GM18868 (cell line): ENCODE results near the gene GLIS2.

ENCODE experiments used
- ATAC-seq: cut with Tn5 transposase; IDR thresholded peaks from one replicate; pipeline ENCODE4 v1.9.1; 2021; ENCODE audit warnings: mild to moderate bottlenecking, moderate library complexity; ENCODE audit not compliant: unreplicated experiment

The GLIS2 gene

DNA sequence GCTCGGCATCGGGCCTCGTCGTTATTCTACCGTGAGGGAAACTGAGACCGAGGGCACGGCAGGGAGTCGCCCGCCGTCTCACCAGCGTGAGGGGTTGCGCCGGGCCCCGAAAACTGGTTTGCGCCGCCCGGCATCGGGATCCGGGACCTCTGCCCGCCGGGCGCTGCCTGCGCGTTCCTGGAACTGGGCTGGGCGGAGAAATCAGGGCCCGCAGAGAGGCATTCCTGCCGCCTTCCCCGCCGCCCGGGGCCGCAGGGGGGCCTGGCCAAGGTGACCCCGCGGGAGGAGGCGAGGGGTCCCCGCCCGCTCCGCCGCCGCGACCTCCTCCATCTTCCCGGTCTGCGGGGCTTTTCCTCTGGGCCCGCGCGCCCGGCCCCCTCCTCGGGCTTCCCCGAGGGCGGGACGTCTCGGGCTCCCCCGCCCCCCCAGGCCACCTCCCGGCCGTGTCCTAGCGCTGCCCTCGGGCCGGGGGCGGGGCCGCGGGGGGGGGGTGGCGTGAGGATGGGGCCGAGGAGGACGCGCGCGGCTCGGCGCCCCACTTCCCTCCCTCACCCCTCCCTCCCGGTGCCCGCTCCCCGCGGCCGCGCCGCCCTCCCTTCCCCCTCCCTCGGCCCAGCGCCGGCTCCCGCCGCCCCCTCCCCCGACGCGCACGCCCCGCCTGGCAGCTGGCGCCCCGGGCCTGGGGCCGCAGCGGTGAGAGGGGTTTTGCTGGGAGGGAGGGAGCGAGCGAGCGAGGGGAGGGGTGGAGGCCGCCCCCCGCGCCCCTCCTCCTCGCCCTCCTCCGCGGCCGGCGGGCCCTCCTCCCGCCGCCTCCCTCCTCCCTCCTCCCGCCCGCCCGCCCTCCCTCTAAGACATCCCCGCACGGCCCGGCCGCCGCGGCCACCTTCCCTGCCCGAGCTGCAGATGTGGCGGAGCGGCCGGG lies at the start of gene GLIS2:
TSS of gene GLIS2 (plus strand) at position 882 of the 922 bp plus-strand sequence. CDS start 16,214 bp downstream, outside the sequence.
- ATAC-seq: no peak

DNA sequence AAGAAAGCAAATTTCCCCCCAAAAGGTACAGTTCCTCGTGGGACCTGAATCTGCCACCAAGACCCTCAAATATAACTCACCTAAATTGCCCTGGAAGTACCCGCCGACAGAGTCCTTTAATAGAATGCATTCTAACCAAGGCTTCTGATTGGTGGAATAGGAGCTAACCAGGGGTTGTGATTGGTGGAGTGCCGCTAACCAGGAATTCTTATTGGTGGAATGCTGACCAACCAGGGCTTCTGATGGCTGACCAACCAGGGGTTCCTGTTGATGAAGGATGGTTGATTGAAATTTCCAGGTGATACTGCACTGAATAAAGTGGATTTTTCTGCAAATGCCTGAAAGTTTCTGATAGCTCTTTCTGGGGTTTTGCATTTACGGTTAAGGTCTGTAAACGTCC lies 49.5 kb upstream of the GLIS2 start:
- no peak for ATAC-seq

DNA sequence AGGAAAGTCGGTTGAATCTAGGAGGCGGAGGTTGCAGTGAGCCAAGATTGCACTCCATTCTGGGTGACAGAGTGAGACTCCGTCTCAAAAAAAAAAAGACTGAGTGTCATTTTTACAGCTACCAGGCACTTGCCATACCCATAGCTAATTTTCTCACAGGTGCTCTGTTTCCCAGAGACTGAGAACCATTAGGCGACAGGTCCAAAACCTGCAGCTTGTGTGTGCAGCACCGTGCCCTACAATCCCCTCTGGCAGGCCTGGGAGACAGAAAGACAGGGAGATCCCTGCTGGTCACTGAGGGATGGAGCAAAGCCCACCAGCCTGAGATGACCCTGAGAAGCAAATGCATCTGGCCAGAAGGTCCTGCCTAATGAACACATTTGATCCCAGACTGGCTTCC lies 45.8 kb upstream of the GLIS2 start:
- no peak for ATAC-seq

DNA sequence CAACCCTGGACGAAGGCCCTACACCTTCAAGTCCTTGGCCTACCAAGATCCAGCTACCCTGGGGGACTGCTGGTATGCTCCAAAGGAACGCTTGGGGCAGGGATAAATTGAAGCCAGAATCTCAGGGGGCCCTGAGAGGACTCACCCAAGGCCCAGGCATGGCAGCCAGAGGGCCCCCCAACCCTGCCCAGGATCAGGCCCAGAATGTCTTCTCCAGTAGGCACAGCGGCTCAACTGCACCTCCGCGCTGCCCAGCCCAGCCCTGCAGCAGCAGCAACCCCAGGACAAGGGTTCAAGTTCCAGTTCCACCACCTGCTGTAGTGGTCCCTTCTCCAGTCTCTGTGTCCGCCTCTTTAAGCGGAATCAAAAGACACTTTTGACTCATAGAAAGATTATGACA lies 45.3 kb upstream of the GLIS2 start:
- ATAC-seq: no peak

DNA sequence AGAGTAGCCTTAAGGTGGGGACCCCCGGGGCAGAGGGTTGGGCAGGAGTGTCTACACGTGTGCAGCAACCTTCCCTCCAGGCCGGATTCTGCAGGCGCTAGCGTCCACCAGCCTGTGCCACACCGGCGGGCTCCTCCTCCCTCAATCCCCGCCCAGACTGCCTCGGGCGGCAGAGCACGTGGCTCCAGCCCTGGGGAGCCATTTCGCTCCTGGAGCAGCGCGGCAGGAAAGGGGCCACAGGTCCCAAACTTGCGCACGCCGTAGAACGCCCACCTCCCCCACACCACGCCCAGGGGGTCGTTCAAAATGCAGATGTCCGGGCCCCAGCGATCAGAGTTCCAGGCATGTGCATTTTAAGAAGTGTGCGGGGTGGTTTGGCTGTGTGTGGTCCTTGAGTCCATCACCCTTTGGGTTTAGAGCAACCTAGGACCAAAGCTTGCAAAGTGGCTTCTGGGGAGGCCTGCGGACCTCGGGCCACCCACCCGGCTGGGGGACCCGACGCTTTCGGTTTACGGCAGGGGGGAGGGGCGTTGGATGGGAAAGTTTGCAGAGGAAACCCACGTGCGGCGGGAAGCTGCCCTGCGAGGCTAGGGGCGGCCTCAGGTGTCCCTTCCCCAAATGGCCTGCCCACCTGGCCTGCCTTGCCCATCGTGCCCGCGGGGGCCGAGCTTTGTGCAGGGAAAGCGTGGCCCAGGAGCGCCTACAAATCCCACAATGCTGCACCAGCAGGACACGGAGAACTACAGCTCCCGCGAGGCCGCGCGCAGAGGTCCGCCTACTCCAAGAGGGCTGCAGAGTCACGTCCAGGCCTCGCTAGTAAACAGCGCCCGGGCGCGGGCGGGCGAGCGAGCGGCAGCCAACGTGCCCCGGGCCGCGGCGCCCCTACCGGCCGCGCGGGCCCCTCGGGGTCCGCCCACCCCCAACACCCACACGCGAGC lies 44.4 kb upstream of the GLIS2 start:
- peak; percentile 75 for ATAC-seq

DNA sequence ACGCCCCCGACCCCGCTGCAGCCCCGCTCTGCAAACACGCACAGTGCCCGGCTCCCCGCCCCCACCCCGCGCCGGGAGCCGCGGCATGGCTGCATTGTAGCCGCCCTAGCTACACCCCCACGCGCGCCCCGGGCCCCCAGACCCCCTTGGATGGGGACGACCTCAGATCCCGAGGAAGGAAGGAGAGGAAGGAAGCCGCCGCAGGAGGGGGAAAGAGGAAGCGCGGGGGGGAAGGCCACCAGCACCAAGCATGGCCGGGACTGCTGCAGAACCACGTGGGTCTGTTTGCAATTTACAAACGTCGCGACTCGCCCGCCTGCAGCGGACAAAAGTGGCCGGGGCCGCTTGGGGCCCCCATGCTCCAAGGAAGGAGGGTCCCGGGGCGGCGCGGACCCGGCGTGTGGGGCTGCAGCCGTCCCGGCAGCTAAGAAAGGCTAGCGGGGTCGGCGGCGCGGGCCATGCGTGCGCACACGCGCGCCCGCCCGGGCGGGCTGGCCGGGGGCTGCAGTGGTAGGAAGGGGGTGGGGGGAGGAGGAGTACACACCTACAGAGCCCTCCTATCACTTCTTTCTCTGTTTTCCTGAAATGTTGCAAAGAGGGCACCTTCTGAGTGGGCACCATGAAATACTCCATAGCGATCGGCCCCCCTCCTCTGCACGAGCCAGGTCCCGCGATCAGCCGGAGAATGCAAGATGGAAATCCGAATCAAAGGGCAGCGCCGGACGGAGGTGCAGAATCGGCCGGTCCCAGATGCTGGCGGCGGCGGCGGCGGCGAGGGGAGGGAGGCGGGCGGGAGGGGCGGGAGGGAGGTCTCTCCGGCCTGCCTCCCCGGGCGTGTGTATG lies 43.5 kb upstream of the GLIS2 start:
- no peak for ATAC-seq

DNA sequence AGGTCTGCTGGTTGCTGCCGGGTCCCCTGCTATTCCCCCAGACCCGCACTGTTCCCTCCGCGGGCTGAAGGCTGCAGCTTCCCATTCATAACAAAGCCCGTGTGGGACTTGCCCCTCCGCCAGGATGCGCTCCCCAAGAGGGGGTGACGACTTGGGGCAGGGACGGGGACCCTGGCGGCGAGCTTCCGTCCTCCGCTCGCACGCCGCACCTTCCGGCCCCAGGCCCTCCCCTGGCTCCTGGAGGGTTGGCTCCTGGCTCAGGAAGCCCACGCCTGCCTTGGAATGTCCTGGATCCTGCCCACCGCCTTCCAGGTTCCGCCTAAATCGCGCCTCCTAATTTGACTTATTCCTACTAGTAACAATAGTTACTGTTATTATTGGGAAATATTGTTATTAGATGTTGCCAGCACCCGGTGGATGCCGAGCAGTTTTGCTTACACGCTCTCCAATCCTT lies 42.0 kb upstream of the GLIS2 start:
- no peak for ATAC-seq

DNA sequence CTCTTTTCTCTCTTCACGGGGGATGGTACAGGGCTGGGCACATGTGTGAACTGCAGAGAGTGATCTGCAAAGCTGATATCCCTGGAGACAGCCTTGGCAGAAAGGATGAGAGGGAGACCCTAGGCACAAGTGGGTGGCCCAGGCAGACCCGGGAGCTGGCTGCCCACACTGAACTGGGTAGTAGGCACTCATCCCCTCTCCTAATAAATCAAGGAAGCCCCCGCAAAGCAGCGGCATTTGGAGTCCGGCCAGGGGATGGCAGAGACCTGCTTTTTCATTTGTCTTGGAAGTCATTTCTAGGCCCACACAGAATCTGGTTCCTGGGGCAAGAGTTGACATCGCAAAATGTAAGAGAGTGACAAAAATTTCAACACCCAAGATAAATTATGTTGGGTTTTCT lies 40.0 kb upstream of the GLIS2 start:
- no peak for ATAC-seq

DNA sequence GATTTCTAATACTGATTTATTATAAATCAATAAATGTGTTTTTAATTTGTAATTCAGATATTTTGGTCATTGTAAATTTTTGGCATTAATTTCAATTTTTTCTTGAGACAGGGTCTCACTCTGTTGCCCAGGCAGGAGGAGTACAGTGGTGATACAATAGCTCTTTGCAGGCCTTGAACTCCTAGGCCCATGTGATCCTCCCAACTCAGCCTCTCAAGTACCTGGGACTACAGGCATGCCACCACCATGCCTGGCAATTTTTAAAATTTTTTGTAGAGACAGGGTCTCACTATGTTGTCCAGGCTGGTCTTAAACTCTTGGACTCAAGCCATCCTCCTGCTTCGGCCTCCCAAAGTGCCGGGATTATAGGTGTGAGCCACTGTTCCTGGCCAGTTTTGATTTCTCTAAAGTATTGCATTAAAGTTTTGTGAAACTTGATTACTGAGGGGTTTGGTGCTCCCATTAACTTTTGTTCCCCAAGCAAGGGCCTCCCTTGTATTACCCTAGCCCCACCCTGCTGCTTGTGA lies 37.8 kb upstream of the GLIS2 start:
- no peak for ATAC-seq

DNA sequence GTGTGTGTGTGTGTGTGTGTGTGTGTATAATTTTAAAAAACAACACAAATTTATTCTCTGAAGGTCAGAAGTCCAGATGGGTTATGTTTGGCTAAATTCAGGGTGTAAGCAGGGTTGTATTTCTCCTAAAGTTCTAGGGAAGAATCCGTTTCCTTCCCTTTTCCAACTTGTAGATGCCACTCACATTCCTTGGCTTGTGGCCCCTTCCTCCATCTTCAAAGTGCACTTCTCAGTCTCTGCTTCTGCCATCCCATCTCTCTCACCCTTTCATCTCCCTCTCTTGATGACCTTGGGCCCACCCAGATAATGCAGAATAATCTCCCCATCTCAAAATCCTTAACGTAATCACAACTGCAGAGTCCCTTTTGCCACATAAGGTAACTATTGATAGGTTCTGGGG lies 35.2 kb upstream of the GLIS2 start:
- ATAC-seq: no peak

DNA sequence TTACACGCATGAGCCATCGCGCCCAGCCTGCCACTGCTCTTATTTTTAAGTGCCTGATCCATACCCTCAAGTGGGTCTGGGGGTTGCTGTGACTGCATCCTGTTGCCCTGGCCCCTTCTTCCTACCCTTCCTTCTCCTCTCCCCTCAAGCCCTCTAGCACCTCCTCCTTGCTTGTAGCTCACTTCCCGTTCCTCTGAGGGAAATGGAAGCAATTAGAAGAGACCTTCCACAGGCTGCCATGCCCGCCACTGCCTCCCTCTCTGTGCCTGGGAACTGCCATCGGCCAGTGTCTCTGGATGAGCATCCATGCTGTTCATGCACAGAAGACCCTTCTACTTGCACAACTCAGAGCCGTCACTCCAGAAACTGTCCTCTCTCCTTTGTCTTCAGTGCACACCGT lies 32.4 kb upstream of the GLIS2 start:
- no peak for ATAC-seq

DNA sequence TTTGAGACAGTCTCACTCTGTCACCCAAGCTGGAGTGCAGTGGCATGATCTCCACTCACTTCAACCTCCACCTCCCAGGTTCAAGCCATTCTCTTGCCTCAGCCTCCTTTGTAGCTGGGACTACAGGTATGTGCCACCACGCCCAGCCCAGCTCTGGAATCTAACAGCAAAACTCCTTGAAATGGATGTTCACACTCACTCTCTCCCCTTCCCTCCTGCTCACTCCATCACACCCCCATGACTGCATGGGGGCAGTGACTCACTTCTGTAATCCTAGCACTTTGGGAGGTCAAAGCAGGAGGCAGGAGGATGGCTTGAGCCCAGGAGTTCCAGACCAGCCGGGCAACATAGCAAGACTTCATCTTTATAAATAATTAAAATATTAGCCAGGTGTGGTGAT lies 31.9 kb upstream of the GLIS2 start:
- ATAC-seq: no peak

DNA sequence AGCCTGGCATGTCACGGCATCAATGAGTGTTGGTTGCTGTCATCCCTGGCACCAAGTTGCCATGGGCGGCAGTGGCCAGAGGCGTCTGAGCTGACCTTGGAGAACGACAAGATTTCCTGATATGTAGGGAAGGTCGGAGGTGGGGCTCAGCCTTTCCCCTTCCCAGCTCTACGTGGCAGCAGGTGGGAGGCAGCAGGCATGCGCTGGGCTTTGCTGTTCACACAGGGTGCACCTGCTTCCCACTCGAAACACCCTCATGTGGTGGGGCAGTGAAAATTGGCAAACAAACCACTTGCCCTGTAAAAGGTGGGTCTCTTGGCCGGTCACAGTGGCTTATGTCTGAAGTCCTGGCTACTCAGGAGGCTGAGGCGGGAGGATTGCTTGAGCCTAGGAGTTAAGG lies 30.7 kb upstream of the GLIS2 start:
- ATAC-seq: no peak

DNA sequence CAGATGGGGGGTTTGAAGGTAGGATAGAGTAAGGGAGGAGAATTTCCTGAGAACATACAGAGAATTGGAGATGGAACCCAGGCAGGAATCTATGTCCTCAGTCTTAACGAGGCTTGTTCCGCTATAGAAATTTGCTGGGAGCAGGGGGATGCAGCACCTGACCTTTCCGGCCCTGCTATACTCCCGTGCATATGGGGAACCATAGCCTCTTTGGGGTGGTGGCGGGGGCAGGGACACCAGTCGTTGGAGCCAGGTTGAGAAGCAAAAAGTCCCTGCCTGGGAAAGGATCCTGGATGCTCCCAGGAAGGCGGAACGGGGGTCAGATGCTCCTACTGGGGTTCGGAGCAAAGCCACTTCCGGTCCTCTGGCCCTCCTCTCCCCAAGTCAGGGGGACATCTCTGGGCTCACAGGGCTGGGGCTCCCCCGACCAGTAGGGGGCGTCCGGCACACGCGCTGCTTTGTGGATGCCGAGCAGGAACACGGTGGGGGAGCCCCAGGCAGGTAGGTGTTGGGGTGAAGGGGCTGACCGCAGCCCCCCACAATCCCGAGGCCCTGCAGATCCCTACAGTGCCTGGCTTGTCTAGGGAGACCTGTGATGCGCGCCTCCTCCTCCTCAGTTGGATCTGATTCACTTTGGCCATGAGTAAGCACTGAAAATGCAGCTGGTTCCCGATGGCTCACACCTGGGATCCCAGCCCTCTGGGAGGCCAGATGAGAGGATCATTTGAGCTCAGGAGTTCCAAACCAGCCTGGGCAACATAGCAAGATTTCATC lies 27.5 kb upstream of the GLIS2 start:
- peak; percentile 67 for ATAC-seq

DNA sequence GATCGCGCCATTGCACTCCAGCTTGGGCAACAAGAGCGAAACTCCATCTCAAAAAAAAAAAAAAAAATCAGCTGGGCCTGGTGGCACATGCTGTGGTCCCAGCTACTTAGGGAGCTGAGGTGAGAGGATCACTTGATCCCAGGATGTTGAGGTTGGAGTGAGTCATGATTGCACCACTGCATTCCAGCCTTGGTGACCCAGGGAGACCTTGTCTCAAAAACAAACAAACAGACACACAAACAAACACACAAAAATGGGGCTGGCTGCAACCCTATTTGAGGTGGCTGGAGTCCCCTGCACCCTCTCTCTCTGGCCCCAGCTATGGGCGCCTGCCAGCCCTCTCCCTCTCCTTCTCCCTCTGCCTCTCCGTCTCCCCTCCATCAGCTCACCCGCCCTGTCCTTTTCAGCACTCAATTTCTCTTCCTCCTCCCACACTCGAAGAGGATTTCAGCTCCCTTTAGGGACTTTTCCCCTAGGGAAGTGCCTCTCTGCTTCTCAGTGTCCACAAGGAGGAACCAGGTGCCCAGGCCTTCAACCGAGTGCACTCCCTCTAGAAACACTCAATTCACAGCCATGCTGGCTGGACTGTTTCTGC lies 25.5 kb upstream of the GLIS2 start:
- ATAC-seq: no peak

DNA sequence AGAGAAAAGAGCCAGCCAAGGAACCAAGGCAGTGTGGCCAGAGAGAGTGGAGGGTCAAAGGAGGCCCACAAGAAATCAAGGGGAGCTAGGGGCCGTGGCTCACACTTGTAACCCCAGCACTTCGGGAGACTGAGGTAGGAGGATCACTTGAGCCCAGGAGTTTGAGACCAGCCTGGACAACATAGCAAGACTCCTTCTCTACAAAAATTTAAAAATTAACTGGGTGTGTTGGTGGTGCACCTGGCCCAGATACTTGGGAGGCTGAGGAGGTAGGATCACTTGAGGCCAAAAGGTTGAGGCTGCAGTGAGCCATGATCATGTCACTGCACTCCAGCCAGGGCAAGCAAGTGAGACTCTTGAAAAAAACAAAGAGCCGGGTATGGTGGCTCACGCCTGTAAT lies 24.2 kb upstream of the GLIS2 start:
- no peak for ATAC-seq

DNA sequence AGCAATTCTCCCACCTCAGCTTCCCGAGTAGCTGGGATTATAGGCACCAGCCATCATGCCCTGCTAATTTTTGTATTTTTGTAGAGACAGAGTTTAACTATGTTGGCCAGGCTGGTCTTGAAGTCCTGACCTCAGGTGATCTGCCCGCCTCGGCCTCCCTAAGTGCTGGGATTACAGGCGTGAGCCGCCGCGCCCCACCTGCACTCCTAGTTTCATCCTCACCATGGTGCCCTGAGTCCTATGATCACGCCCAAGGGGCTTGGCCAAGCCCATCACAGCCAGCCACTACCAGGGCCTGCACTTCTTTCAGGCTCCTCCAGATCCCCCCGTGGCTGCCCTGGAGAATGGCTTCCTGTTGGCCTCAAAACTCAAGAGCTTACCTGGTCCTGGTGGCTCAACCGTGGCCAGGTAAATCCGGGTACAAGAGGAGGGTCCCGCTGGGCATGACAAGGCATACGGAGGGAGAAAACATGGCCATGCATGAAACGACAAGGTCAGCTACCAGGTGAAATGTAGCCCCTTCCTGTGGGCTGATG lies 22.6 kb upstream of the GLIS2 start:
- ATAC-seq: no peak

DNA sequence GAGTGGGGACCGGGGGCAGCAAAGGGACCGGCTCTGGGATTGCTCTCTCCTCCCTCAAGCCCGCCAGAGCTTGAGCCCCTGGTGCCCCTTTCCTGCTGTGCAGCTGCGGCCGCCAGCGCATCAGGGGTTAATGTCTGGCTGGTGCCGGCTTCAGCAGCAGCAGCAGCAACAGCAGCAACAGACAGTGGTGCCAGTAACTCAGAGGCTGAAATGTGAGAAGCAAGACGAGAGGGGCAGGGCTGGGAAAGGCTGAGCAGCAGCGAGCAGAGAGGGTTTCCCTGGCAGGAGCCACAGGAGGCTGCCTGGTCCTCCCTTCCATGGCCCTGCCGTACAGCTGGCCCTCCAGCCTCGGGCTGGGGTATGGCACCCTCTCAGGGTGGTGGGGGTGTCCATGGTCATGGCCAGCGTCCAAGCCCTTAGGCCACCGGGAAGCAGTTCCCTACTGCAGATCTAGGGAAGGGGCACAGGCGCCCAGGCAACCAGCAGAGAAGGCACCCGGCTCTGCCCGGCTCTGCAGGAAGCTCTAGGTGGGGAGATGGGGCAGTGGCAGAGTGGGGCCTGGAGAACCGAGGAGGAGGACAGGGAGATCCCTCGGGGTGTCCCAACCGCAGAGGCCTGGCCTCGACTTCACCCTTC lies 21.9 kb upstream of the GLIS2 start:
- no peak for ATAC-seq

DNA sequence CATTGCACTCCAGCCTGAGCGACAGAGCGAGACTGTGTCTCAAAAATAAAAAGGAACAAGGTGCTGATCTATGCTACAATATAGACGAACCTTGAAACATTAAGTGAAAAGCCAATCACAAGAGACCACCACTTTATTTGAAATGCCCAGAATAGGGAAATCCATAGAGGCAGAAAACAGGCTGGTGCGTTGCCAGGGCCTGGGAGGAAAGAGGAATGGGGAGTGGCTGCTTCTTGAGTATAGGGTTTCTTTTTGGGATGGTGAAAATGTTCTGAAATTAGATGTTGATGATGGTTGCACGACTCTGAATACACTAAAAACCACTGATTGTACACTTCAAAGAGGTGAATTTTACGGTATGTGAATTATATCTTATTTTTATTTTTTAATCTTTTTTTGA lies 20.3 kb upstream of the GLIS2 start:
- no peak for ATAC-seq
